GM12892 (cell line): ENCODE data around the gene P2RY6.

Experiments
- DNase-seq: peaks from one replicate; pipeline ENCODE4 v3.0.0; 2011; ENCODE audit not compliant: insufficient read length
- FAIRE-seq: peaks from 2 replicates; lab custom pipeline; 2011; peaks lifted over from hg19 to GRCh38; lab: Jason Lieb, UNC
- POLR2A ChIP-seq: IDR thresholded peaks from 2 replicates; pipeline ENCODE4 v1.6.1; 2011; ENCODE audit warnings: low read depth, low read length, control low read depth
- POLR2AphosphoS5 ChIP-seq: IDR thresholded peaks from 2 replicates; pipeline ENCODE4 v1.6.1; 2011; ENCODE audit warnings: low read depth, low read length, control low read depth
- TAF1 ChIP-seq: IDR thresholded peaks from 2 replicates; pipeline ENCODE4 v1.6.1; 2011; ENCODE audit warnings: low read depth, mild to moderate bottlenecking, control low read depth, low read length, borderline replicate concordance

The P2RY6 gene

DNA sequence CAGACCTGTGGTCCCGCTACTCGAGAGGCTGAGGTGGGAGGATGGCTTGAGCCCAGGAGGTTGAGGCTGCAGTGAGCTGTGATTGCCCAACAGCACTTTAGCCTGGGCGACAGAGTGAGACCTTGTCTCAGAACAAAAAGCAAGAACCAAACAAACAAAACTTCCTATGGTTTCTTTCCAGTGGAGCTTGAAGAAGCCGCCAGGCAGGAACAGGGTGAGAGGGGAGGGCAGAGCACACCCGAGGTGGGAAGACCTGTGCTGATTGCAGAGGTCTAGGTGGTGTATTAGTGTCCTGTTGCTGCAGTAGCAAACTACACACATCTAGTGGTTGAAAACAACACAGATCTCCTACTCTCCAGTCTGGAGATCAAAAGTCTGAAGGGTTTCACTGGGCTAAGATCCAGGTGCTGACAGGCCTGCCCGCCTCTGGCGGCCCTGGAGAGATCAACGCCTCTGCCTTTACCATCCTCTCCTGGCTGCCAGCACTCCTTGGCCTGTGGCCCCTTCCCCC lies 46.4 kb downstream of the P2RY6 start:
- no peak for DNase-seq
- no peak for TF ChIP-seq TAF1
- no peak for TF ChIP-seq POLR2AphosphoS5
- no peak for TF ChIP-seq POLR2A
- FAIRE-seq, result no peak

- FAIRE-seq (no peak), DNase-seq (no peak)
- TF ChIP-seq POLR2AphosphoS5 (no peak), POLR2A (no peak), TAF1 (no peak)
These were observed 48.8 kb downstream of the P2RY6 start for GRCh38 chr11:73320763-73321603.

- TF ChIP-seq TAF1 (no peak), POLR2A (no peak), POLR2AphosphoS5 (no peak)
- FAIRE-seq (peak; percentile 38), DNase-seq (no peak)
These were observed 49.7 kb downstream of the P2RY6 start for GRCh38 chr11:73321604-73322381.

GRCh38 chr11:73322382-73323306 lies 50.5 kb downstream of the P2RY6 start:
- DNase-seq, result no peak

DNA sequence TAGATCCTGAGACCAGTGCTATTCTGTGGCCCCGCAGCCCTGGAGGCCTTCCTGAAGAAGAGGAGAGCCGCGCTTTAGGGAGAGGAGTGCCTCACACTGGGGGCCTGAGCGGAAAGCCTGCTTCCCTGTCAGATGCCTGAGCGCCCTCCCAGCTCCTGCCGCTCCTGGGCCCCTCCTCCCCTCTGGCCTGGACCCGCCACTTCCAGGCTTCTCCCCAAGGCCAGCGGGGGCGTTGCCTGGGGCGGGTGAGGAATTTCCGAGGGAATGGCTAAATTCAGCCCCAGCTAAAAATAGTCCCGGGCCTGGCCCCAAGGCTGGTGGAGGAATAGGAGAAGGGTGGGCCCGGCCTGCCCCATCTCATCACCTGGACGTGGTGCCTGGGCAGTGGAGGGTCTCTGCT lies 51.3 kb downstream of the P2RY6 start:
- DNase-seq (no peak), FAIRE-seq (no peak)
- TF ChIP-seq TAF1 (no peak), POLR2A (no peak), POLR2AphosphoS5 (no peak)

More at GRCh38 chr11:73322382-73323306, 50.5 kb downstream of the P2RY6 start:
- FAIRE-seq, result peak; percentile 83
- TF ChIP-seq POLR2A, result no peak
- TF ChIP-seq TAF1, result no peak
- no peak for TF ChIP-seq POLR2AphosphoS5

- no peak for TF ChIP-seq POLR2AphosphoS5
- no peak for TF ChIP-seq POLR2A
- TF ChIP-seq TAF1, result no peak
- no peak for FAIRE-seq
- DNase-seq, result no peak
These were observed 52.0 kb downstream of the P2RY6 start for GRCh38 chr11:73324116-73324515.

GRCh38 chr11:73324665-73325035 lies 52.5 kb downstream of the P2RY6 start:
- FAIRE-seq (no peak), DNase-seq (no peak)
- TF ChIP-seq TAF1 (no peak), POLR2A (no peak), POLR2AphosphoS5 (no peak; the same call in 1 of the 2 replicates)

DNA sequence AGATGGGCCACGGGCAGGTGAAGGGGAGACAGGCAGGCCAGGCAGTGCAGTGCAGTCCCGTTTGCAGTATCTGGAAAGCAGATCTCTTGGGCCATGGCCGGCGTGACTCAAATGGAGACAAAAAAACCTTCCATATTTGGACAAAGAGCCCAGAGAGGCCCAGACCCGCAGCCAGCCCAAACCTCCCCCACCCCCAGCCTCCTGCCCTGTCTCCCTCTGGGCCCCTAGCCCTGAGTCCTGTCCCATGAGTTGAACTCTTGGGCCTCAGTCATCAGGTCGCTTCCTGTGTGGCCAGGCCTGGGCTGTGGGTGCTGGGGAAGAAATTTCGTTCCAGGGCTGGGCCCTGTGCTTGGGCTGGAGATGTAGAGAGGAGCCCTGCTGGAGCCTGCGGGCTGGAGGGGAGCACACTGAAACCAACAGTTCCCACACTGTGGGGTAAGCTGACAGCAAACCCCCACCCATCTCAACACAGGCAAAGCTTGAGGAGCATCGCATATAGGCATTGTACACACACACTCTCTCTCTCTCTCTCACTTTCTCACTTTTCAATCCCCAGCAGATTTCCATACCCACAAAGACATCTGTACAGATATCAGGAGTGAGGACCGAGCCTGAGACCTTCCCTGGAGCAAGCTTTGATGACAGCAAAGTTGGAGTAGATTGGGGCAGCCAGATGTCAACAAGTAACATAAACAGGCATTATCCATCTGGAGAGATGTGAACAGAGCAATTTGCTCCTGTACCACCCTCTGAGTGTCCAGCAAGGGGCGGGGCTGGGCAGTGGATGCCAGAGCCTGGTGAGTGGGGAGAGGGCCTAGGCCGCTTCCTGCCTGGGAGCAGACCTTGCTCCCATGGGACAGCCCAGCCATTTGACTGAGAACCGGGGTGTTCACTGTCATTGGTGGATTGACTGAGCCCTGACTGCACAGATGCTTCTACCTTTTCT lies 53.2 kb downstream of the P2RY6 start:
- TF ChIP-seq TAF1 (peak; percentile 26; the same call in 1 of the 2 replicates), POLR2A (peak; percentile 79), POLR2AphosphoS5 (peak; percentile 81; the same call in 1 of the 2 replicates)
- DNase-seq, result peak; percentile 87
- peak; percentile 97 for FAIRE-seq

DNA sequence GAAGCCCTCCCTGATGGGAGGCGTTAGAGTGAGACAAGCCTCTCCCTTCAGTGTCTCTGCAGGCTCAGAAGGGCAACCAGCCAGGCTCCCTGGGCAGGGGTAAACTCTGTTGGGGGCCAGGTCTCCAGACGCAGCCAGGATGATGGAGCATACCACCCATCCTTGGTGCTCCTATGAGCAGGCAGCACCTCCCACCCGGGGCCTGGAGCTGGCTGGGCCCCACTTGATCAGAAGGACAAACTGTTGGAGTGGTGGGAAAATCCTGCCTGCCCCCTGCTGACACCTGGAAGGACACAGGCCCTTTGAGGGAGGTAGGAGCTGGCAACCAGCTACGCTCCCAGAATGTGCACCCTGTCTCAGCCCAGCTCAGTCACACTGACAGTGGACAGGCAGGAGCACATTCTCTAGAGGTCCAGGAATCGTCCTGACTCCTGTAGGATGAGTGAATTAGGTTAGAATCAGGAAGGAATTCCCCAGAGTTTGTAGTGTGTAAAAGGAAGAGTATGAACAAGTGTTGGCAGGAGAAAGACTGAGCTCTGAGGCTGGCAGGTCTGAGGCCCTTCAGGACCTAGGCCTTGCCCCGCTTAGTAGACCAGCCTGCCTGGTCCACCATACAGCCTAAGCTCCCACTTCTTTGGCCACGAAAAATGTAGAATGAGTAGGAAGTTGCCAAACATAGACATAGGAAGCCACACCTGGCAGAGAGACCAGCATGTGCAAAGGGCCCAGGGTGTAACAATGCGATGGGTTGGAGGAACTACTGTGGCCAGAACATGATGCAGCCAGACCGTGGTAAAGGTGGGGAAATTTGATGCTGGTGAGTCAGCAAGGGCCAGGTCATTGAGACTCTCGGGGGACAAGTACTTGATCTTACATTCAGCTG lies 55.0 kb downstream of the P2RY6 start:
- peak; percentile 96 for FAIRE-seq
- TF ChIP-seq TAF1 (no peak), POLR2A (no peak), POLR2AphosphoS5 (no peak)
- DNase-seq, result no peak
